Lung (tissue), 12 donors: ENCODE results near the gene PDC. TPM values are rescaled to one million over a fixed set of nuclear protein-coding genes. Genes with fewer than 3 reads are reported as not detected.

Experiments used
- ATAC-seq: fragments of 200-7000 bp; cut with Tn5 transposase; one replicate; pipeline ENCODE4 v1.9.1; 2020; ENCODE audit warnings: moderate number of reproducible peaks; ENCODE audit not compliant: insufficient read depth, low FRiP score
- DNase-seq, 3 donors: peaks; one replicate each; pipeline ENCODE4 v3.0.0-alpha.2; 2013 to 2017
- H3K27ac ChIP-seq, 2 donors: one replicate each; pipeline ENCODE4 v1.5.1; 2013; ENCODE audit warnings: mild to moderate bottlenecking in 2 of 2, moderate library complexity in 2 of 2, control low read depth in 1 of 2, inconsistent platforms in 1 of 2, low read depth in 1 of 2, low read length in 1 of 2
- H3K27me3 ChIP-seq, 3 donors: one replicate each; pipeline ENCODE4 v1.5.1; 2013; ENCODE audit warnings: low read length in 2 of 3; ENCODE audit not compliant: control insufficient read depth in 3 of 3, insufficient read depth in 3 of 3
- H3K36me3 ChIP-seq, 4 donors: one replicate each; pipeline ENCODE4 v1.5.1; 2013; ENCODE audit warnings: low read length in 4 of 4, mild to moderate bottlenecking in 1 of 4, moderate library complexity in 1 of 4; ENCODE audit not compliant: control insufficient read depth in 4 of 4, insufficient read depth in 4 of 4
- H3K4me1 ChIP-seq, 5 donors: one replicate each; pipeline ENCODE4 v1.5.1; 2013; ENCODE audit warnings: low read length in 5 of 5, mild to moderate bottlenecking in 2 of 5, moderate library complexity in 1 of 5; ENCODE audit not compliant: control insufficient read depth in 5 of 5, insufficient read depth in 5 of 5
- H3K4me3 ChIP-seq: one replicate; pipeline ENCODE4 v1.5.1; 2013; ENCODE audit warnings: mild to moderate bottlenecking, control low read depth, moderate library complexity
- H3K9ac ChIP-seq, 2 donors: one replicate each; pipeline ENCODE4 v1.5.1; 2013; ENCODE audit warnings: low read length in 2 of 2, control low read depth in 1 of 2; ENCODE audit not compliant: insufficient read depth in 1 of 2
- H3K9me3 ChIP-seq, 4 donors: one replicate each; pipeline ENCODE4 v1.5.1; 2013; ENCODE audit warnings: low read length in 3 of 4, mild to moderate bottlenecking in 1 of 4, moderate library complexity in 1 of 4; ENCODE audit not compliant: control insufficient read depth in 4 of 4, insufficient read depth in 3 of 4
- CTCF ChIP-seq: IDR thresholded peaks from 2 replicates; pipeline ENCODE4 v1.5.1; 2012; ENCODE audit warnings: mild to moderate bottlenecking; ENCODE audit errors: control extremely low read depth, extremely low read depth
- WGBS, 2 donors: extraction: QIAGEN DNeasy Blood & Tissue Kit; methylation state at CpG; one replicate each; pipeline ENCODE4 v1.1.7; 2013; 5-methylcytosine and 5-hydroxymethylcytosine counted together
- polyA plus RNA-seq, 2 donors: library from polyadenylated mRNA; stranded (reverse); fragments of 200-250 nt; gene quantifications; one replicate each; pipeline ENCODE4 v1.2.1, GENCODE V29; 2013
- total RNA-seq, 2 donors: library from RNA; depleted of rRNA in 1 of 2; stranded (reverse); fragments of >200 nt in 1 of 2; gene quantifications; one replicate each; pipeline ENCODE4 v1.2.1, GENCODE V29; 2014 to 2021
- donor health status: control.
- donor health status: control.
- donor health status: Bipolar disorder and iron deficiency.
- donor health status: healthy.
- donor health status: DM: yes; HTN: yes; CAD: no.

PDC gene
- total and polyA plus RNA-seq, 4 donors = not detected

- WGBS, 2 donors = 15 to 45% methylated on average over 3 of the region's 3 CpGs
- Histone ChIP-seq H3K9me3 (no peaks in the 10 kb centered on the region), H3K36me3 (no peaks in the 10 kb centered on the region), H3K27me3 (no peaks in the 10 kb centered on the region), H3K27ac (no peak overlapping the region), H3K4me3 (no peak overlapping the region), H3K9ac (no peak overlapping the region), H3K4me1 (no peaks in the 10 kb centered on the region)
- peak in 1 of 3 donors; percentile 5 for DNase-seq
- no peak for ATAC-seq
- no peak for TF ChIP-seq CTCF
These were observed 5.9 kb downstream of the PDC start for GRCh38 chr1:186454981-186455380.

- Histone ChIP-seq H3K9ac (no peak overlapping the region), H3K36me3 (no peaks in the 10 kb centered on the region), H3K9me3 (no peaks in the 10 kb centered on the region), H3K27me3 (no peaks in the 10 kb centered on the region), H3K4me3 (no peak overlapping the region), H3K27ac (no peak overlapping the region), H3K4me1 (no peaks in the 10 kb centered on the region)
- 88 to 93% methylated on average over 4 of the region's 4 CpGs for WGBS, 2 donors
- ATAC-seq (no peak), DNase-seq (no peak)
- TF ChIP-seq CTCF = no peak
These were observed 14.8 kb downstream of the PDC start for GRCh38 chr1:186446152-186446551.

- 85 to 95% methylated on average over 2 of the region's 2 CpGs for WGBS, 2 donors
- Histone ChIP-seq H3K4me3 (no peak overlapping the region), H3K36me3 (no peaks in the 10 kb centered on the region), H3K9me3 (no peaks in the 10 kb centered on the region), H3K9ac (no peak overlapping the region), H3K27ac (no peak overlapping the region), H3K27me3 (no peaks in the 10 kb centered on the region), H3K4me1 (no peaks in the 10 kb centered on the region)
- DNase-seq (no peak), ATAC-seq (no peak)
- TF ChIP-seq CTCF = no peak
These were observed 17.3 kb downstream of the PDC start for GRCh38 chr1:186443638-186444037.

- Histone ChIP-seq H3K9ac (no peak overlapping the region), H3K27me3 (no peaks in the 10 kb centered on the region), H3K9me3 (no peaks in the 10 kb centered on the region), H3K27ac (no peak overlapping the region), H3K4me3 (no peak overlapping the region), H3K36me3 (no peaks in the 10 kb centered on the region), H3K4me1 (no peaks in the 10 kb centered on the region)
- DNase-seq = no peak
- WGBS, 2 donors = 8 to 19% methylated on average over 1 of the region's 1 CpG
- no peak for TF ChIP-seq CTCF
- ATAC-seq = no peak
These were observed 18.1 kb downstream of the PDC start for GRCh38 chr1:186442651-186443375.
